Activated CD4-positive, CD25-positive, alpha-beta regulatory T cell (primary cell): ENCODE data around the gene PRR29.

Experiments used
- DNase-seq, 4 experiments: peaks; one replicate each; lab custom pipeline; 2025; lab: John Stamatoyannopoulos, UW

The PRR29 gene

GRCh38 chr17:64042700-64043485 is 44.7 kb downstream of the PRR29 start:
- no peak for DNase-seq

- DNase-seq = no peak
Measured at GRCh38 chr17:64045176-64045575, 47.0 kb downstream of the PRR29 start.

GRCh38 chr17:64048805-64049204 is 50.7 kb downstream of the PRR29 start:
- no peak for DNase-seq

GRCh38 chr17:64051153-64051552 is 53.0 kb downstream of the PRR29 start:
- DNase-seq = no peak

GRCh38 chr17:64053101-64053500 is 55.0 kb downstream of the PRR29 start:
- DNase-seq = no peak
